Uterus (tissue), 2 donors: Measurements from ENCODE around the gene RANBP10.

Experiments
- POLR2A ChIP-seq, 2 donors: fragments of 450-650 bp; IDR thresholded peaks; one replicate each; pipeline ENCODE4 v1.6.1; 2016; ENCODE audit warnings: antibody characterized with exemption in 2 of 2, mild to moderate bottlenecking in 1 of 2, moderate library complexity in 1 of 2
- TF ChIP-seq, protein P1 (sequence below), 4 experiments: fragments of 200-600 bp in 2 of 4; fragments of 450-650 bp in 2 of 4; sonication (generic) in 2 of 4; IDR thresholded peaks; one replicate each; pipeline ENCODE4 v1.5.1; 2016 to 2019; ENCODE audit warnings: antibody characterized with exemption in 4 of 4, mild to moderate bottlenecking in 2 of 4, moderate library complexity in 1 of 4

DNA sequence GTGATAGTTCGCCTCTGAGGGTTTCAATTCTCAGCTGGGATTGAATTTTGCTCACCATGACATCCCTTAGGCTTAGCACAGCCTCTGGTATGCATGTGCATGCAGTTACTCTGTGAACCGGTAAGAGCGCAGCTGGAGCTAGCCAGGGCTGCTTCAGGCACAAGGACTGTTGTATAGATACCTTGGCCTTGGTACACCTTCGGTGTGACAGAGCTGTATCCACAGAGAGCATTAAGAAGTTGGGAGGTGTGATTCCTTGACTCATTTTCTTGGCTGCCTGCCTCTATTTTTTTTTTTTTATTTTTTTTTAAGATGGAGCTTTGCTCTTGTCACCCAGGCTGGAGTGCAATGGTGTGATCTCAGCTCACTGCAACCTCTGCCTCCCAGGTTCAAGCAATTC is 38.1 kb upstream of the RANBP10 start:
- TF ChIP-seq, protein P1, sequence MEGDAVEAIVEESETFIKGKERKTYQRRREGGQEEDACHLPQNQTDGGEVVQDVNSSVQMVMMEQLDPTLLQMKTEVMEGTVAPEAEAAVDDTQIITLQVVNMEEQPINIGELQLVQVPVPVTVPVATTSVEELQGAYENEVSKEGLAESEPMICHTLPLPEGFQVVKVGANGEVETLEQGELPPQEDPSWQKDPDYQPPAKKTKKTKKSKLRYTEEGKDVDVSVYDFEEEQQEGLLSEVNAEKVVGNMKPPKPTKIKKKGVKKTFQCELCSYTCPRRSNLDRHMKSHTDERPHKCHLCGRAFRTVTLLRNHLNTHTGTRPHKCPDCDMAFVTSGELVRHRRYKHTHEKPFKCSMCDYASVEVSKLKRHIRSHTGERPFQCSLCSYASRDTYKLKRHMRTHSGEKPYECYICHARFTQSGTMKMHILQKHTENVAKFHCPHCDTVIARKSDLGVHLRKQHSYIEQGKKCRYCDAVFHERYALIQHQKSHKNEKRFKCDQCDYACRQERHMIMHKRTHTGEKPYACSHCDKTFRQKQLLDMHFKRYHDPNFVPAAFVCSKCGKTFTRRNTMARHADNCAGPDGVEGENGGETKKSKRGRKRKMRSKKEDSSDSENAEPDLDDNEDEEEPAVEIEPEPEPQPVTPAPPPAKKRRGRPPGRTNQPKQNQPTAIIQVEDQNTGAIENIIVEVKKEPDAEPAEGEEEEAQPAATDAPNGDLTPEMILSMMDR (IDR thresholded peaks at IDR 0.05): no peak
- TF ChIP-seq POLR2A (IDR thresholded peaks at IDR 0.05): no peak
